Pancreas (tissue), 10 donors: ENCODE results near the gene USP34. TPM values are rescaled to one million over a fixed set of nuclear protein-coding genes. Genes with fewer than 3 reads are reported as not detected.

Source experiments
- ATAC-seq, 4 donors: fragments of 200-7000 bp; cut with Tn5 transposase; one replicate each; pipeline versions ENCODE4 v1.8.0 to v1.9.1; 2020; ENCODE audit warnings: mild to moderate bottlenecking in 4 of 4, moderate library complexity in 4 of 4
- DNase-seq, 6 donors: peaks; one replicate each; pipeline ENCODE4 v3.0.0-alpha.2; 2020
- FAIRE-seq: peaks from 2 replicates; lab custom pipeline; 2012; peaks lifted over from hg19 to GRCh38; lab: Jason Lieb, UNC
- H3K27ac ChIP-seq, 4 donors: fragments of 200-600 bp; sonication (generic); 1 replicate in 3 of 4; 2 replicates in 1 of 4; pipeline versions ENCODE4 v1.5.0 to v1.8.0; 2020
- H3K27me3 ChIP-seq, 4 donors: fragments of 200-600 bp; one replicate each; pipeline ENCODE4 v1.8.0; 2021
- H3K36me3 ChIP-seq, 3 donors: fragments of 200-600 bp; sonication (generic) in 1 of 3; one replicate each; pipeline versions ENCODE4 v1.5.0 to v1.8.0; 2020 to 2021
- H3K4me1 ChIP-seq, 3 donors: fragments of 200-600 bp; one replicate each; pipeline ENCODE4 v1.8.0; 2021
- H3K4me3 ChIP-seq, 4 donors: fragments of 200-600 bp; sonication (generic) in 2 of 4; one replicate each; pipeline versions ENCODE4 v1.5.0 to v1.8.0; 2020 to 2021
- H3K9me3 ChIP-seq, 4 donors: fragments of 200-600 bp; one replicate each; pipeline ENCODE4 v1.8.0; 2021
- CTCF ChIP-seq, 4 donors: fragments of 200-600 bp; sonication (generic) in 3 of 4; IDR thresholded peaks; one replicate each; pipeline versions ENCODE4 v1.5.0 to v1.8.0; 2021; ENCODE audit warnings: antibody characterized with exemption in 4 of 4
- WGBS, 2 donors: extraction: QIAGEN DNeasy Blood & Tissue Kit; methylation state at CpG; one replicate each; pipeline ENCODE4 v1.1.7; 2013; 5-methylcytosine and 5-hydroxymethylcytosine counted together
- intact Hi-C, 3 donors: fragments of 100-400 bp; cut with DNase I; formaldehyde crosslinking; loops; one replicate each; pipeline versions ENCODE4 v1.11.1 to v1.14.2; 2022
- polyA plus RNA-seq, 2 donors: library from polyadenylated mRNA; stranded (reverse); fragments of 200-250 nt; gene quantifications; one replicate each; pipeline ENCODE4 v1.2.3, GENCODE V29; 2013
- total RNA-seq, 6 donors: library from RNA; stranded (reverse); fragmentation: NEBNext Ultra II Directional in 4 of 6; extraction: Animal tissue kit (Norgen Biotek cat#: 25700) in 4 of 6; gene quantifications; one replicate each; pipeline versions ENCODE4 v1.2.1 to v1.2.4, GENCODE V29; 2021 to 2023
- donor health status: healthy with polysubstance abuse.
- donor health status: DM: no; HTN: no; CAD: no; lungs with moderate emphysema.
- donor health status: DM: no; HTN: no; CAD: no.
- donor health status: control.
- donor health status: control.
- donor health status: Bipolar disorder and iron deficiency.
- donor health status: DM: yes; HTN: yes; CAD: no.
- donor health status: DM: no; HTN: no; CAD: no.
- donor health status: DM: no; HTN: no; CAD: no.
- donor health status: DM: yes; HTN: yes; CAD: no.

USP34 gene
- total and polyA plus RNA-seq, 8 donors, result 30.0 to 58.9 (median 45.1) TPM

GRCh38 chr2:61235716-61236115 lies 235.2 kb downstream of the USP34 start:
- Histone ChIP-seq H3K36me3 (peaks cover 0 to 28% (median 4%) of the 10 kb centered on the region in 3 donors), H3K27ac (no peak overlapping the region), H3K4me1 (no peaks in the 10 kb centered on the region), H3K4me3 (no peak overlapping the region), H3K27me3 (no peaks in the 10 kb centered on the region), H3K9me3 (no peaks in the 10 kb centered on the region)
- ATAC-seq (no peak), FAIRE-seq (no peak), DNase-seq (no peak)
- 61 to 80% methylated on average over 2 of the region's 2 CpGs for WGBS, 2 donors
- no peak for TF ChIP-seq CTCF (IDR thresholded peaks at IDR 0.05)
- intact Hi-C loops, result no loop called here

- 93 to 100% methylated on average over 1 of the region's 1 CpG for WGBS, 2 donors
- no peak overlapping the region for H3K4me3 ChIP-seq
- H3K4me1 ChIP-seq, result no peaks in the 10 kb centered on the region
- intact Hi-C loops, result no loop called here
- no peak for ATAC-seq
- no peaks in the 10 kb centered on the region for H3K27me3 ChIP-seq
- no peak for TF ChIP-seq CTCF (IDR thresholded peaks at IDR 0.05)
- no peak for DNase-seq
- FAIRE-seq, result no peak
- no peak overlapping the region for H3K27ac ChIP-seq
- no peaks in the 10 kb centered on the region for H3K9me3 ChIP-seq
- H3K36me3 ChIP-seq, result peaks cover 0 to 34% (median 11%) of the 10 kb centered on the region in 3 donors
Observed at GRCh38 chr2:61233581-61233980, 237.3 kb downstream of the USP34 start.

- no peaks in the 10 kb centered on the region for H3K9me3 ChIP-seq
- DNase-seq (no peak), FAIRE-seq (no peak), ATAC-seq (no peak)
- H3K4me3 ChIP-seq, result no peak overlapping the region
- TF ChIP-seq CTCF (IDR thresholded peaks at IDR 0.05), result no peak
- WGBS, 2 donors, result 95 to 98% methylated on average over 2 of the region's 2 CpGs
- peaks cover 0 to 51% (median 9%) of the 10 kb centered on the region in 3 donors for H3K36me3 ChIP-seq
- intact Hi-C loops, result no loop called here
- H3K27me3 ChIP-seq, result no peaks in the 10 kb centered on the region
- no peaks in the 10 kb centered on the region for H3K4me1 ChIP-seq
- no peak overlapping the region for H3K27ac ChIP-seq
Observed at GRCh38 chr2:61229936-61230335, 241.0 kb downstream of the USP34 start.

GRCh38 chr2:61222567-61222966 lies 248.3 kb downstream of the USP34 start:
- H3K36me3 ChIP-seq, result peaks cover 0 to 39% (median 0%) of the 10 kb centered on the region in 3 donors
- WGBS, 2 donors, result 97 to 98% methylated on average over 8 of the region's 8 CpGs
- no peak for FAIRE-seq
- DNase-seq, result no peak
- no peaks in the 10 kb centered on the region for H3K4me1 ChIP-seq
- no peaks in the 10 kb centered on the region for H3K9me3 ChIP-seq
- no peaks in the 10 kb centered on the region for H3K27me3 ChIP-seq
- H3K4me3 ChIP-seq, result no peak overlapping the region
- TF ChIP-seq CTCF (IDR thresholded peaks at IDR 0.05), result no peak
- no peak overlapping the region for H3K27ac ChIP-seq
- intact Hi-C loops, result no loop called here
- ATAC-seq, result no peak

- WGBS, 2 donors, result 89 to 96% methylated on average over 5 of the region's 5 CpGs
- H3K27ac ChIP-seq, result no peak overlapping the region
- H3K4me1 ChIP-seq, result no peaks in the 10 kb centered on the region
- H3K9me3 ChIP-seq, result no peaks in the 10 kb centered on the region
- FAIRE-seq, result no peak
- no peak for TF ChIP-seq CTCF (IDR thresholded peaks at IDR 0.05)
- no peak for DNase-seq
- intact Hi-C loops, result no loop called here
- peaks cover 0 to 31% (median 0%) of the 10 kb centered on the region in 3 donors for H3K36me3 ChIP-seq
- ATAC-seq, result no peak
- no peak overlapping the region for H3K4me3 ChIP-seq
- H3K27me3 ChIP-seq, result no peaks in the 10 kb centered on the region
Observed at GRCh38 chr2:61221819-61222218, 249.1 kb downstream of the USP34 start.
